ENCODE data around the gene ASIC3.

- peak; percentile 9 to 49 (median 22) for TF ChIP-seq CTCF (IDR thresholded peaks at IDR 0.05)
- TF ChIP-seq POLR2A (IDR thresholded peaks at IDR 0.05), result peak; percentile 16
- TF ChIP-seq POLR2AphosphoS5 (IDR thresholded peaks at IDR 0.05), result no peak
These were observed 39.1 kb downstream of the ASIC3 start for GRCh38 chr7:151087245-151088018.

All from prostate gland (tissue), 2 donors.